ENCODE data around the gene CYB5B.

- TF ChIP-seq CTCF (conservative IDR thresholded peaks at IDR 0.05; ENCODE audit: low read length) (no peak), EZH2phosphoT487 (IDR thresholded peaks at IDR 0.05; ENCODE audit: borderline replicate concordance, low read depth, low read length) (no peak)
These were observed 15.8 kb downstream of the CYB5B start for GRCh38 chr16:69440250-69440649.

All from OCI-LY7 (cell line).